Prostate gland (tissue), 2 donors: Measurements from ENCODE around the gene CCDC77.

Experiments used
- CTCF ChIP-seq, 4 experiments: fragments of 200-600 bp in 2 of 4; fragments of 450-650 bp in 2 of 4; sonication (generic) in 2 of 4; IDR thresholded peaks; 1 replicate in 3 of 4; 2 replicates in 1 of 4; pipeline ENCODE4 v1.5.1; 2016 to 2019; ENCODE audit warnings: antibody characterized with exemption in 4 of 4, mild to moderate bottlenecking in 2 of 4, moderate library complexity in 2 of 4
- POLR2A ChIP-seq: fragments of 450-650 bp; IDR thresholded peaks from one replicate; pipeline ENCODE4 v1.6.1; 2016; ENCODE audit warnings: antibody characterized with exemption, mild to moderate bottlenecking
- POLR2AphosphoS5 ChIP-seq: sonication (generic); formaldehyde crosslinking; IDR thresholded peaks from one replicate; pipeline ENCODE4 v1.6.1; 2017; ENCODE audit warnings: antibody characterized with exemption

- TF ChIP-seq POLR2AphosphoS5: no peak
- TF ChIP-seq CTCF (IDR thresholded peaks at IDR 0.05): no peak
- no peak for TF ChIP-seq POLR2A
Observed at GRCh38 chr12:400828-401227, 616 bp upstream of the CCDC77 start.
